ENCODE results near the gene IGSF21.

Gene IGSF21

GRCh38 chr1:18099026-18099425, 8.6 kb upstream of the IGSF21 start:
- DNase-seq, result no peak

GRCh38 chr1:18100060-18100459, 7.5 kb upstream of the IGSF21 start:
- DNase-seq, result no peak

- DNase-seq, result peak; percentile 22 to 39
Observed at GRCh38 chr1:18100491-18101063, 7.0 kb upstream of the IGSF21 start.

- DNase-seq, result no peak
Observed at GRCh38 chr1:18101508-18101907, 6.1 kb upstream of the IGSF21 start.

GRCh38 chr1:18103788-18104421, 3.7 kb upstream of the IGSF21 start:
- DNase-seq, result no peak

GRCh38 chr1:18104546-18105100, 3.0 kb upstream of the IGSF21 start:
- no peak for DNase-seq

GRCh38 chr1:18105196-18105595, 2.4 kb upstream of the IGSF21 start:
- DNase-seq, result no peak

- DNase-seq, result no peak
Observed at GRCh38 chr1:18108299-18109057, 880 bp downstream of the IGSF21 start.

- DNase-seq, result no peak
Observed at GRCh38 chr1:18109058-18109755, 1.6 kb downstream of the IGSF21 start.

- DNase-seq, result no peak
Observed at GRCh38 chr1:18109756-18110597, 2.4 kb downstream of the IGSF21 start.

GRCh38 chr1:18110598-18110939, 3.0 kb downstream of the IGSF21 start:
- no peak for DNase-seq

- DNase-seq, result no peak
Observed at GRCh38 chr1:18110968-18111367, 3.4 kb downstream of the IGSF21 start.

GRCh38 chr1:18111605-18112297, 4.2 kb downstream of the IGSF21 start:
- DNase-seq, result no peak

- DNase-seq, result no peak
Observed at GRCh38 chr1:18112611-18113010, 5.0 kb downstream of the IGSF21 start.

GRCh38 chr1:18114726-18115410, 7.3 kb downstream of the IGSF21 start:
- DNase-seq, result no peak

- DNase-seq, result no peak
Observed at GRCh38 chr1:18116777-18117176, 9.2 kb downstream of the IGSF21 start.

GRCh38 chr1:18118078-18118477, 10.5 kb downstream of the IGSF21 start:
- no peak for DNase-seq

- DNase-seq, result no peak
Observed at GRCh38 chr1:18118491-18118890, 10.9 kb downstream of the IGSF21 start.

- DNase-seq, result no peak
Observed at GRCh38 chr1:18119289-18119688, 11.7 kb downstream of the IGSF21 start.

- DNase-seq, result no peak
Observed at GRCh38 chr1:18119771-18120377, 12.3 kb downstream of the IGSF21 start.

- no peak for DNase-seq
Observed at GRCh38 chr1:18120638-18121037, 13.0 kb downstream of the IGSF21 start.
